Neuron (in vitro differentiated cells): Measurements from ENCODE around the gene CPEB4.

Experiments
- H2AFZ ChIP-seq: one replicate; pipeline ENCODE4 v1.6.1; 2013; ENCODE audit warnings: low read depth, mild to moderate bottlenecking, inconsistent platforms, low read length, moderate library complexity
- H3K27me3 ChIP-seq: one replicate; pipeline ENCODE4 v1.6.1; 2013; ENCODE audit warnings: low read length; ENCODE audit not compliant: insufficient read depth
- H3K36me3 ChIP-seq: one replicate; pipeline ENCODE4 v1.6.1; 2013; ENCODE audit warnings: low read length; ENCODE audit not compliant: insufficient read depth
- H3K4me1 ChIP-seq: one replicate; pipeline ENCODE4 v1.6.1; 2013; ENCODE audit warnings: low read length; ENCODE audit not compliant: insufficient read depth
- H3K4me3 ChIP-seq: 2 replicates; pipeline ENCODE4 v1.5.1; 2013; ENCODE audit warnings: mild to moderate bottlenecking, low read length, moderate library complexity
- H3K9me3 ChIP-seq: one replicate; pipeline ENCODE4 v1.6.1; 2013; ENCODE audit warnings: low read length

CPEB4 gene

DNA sequence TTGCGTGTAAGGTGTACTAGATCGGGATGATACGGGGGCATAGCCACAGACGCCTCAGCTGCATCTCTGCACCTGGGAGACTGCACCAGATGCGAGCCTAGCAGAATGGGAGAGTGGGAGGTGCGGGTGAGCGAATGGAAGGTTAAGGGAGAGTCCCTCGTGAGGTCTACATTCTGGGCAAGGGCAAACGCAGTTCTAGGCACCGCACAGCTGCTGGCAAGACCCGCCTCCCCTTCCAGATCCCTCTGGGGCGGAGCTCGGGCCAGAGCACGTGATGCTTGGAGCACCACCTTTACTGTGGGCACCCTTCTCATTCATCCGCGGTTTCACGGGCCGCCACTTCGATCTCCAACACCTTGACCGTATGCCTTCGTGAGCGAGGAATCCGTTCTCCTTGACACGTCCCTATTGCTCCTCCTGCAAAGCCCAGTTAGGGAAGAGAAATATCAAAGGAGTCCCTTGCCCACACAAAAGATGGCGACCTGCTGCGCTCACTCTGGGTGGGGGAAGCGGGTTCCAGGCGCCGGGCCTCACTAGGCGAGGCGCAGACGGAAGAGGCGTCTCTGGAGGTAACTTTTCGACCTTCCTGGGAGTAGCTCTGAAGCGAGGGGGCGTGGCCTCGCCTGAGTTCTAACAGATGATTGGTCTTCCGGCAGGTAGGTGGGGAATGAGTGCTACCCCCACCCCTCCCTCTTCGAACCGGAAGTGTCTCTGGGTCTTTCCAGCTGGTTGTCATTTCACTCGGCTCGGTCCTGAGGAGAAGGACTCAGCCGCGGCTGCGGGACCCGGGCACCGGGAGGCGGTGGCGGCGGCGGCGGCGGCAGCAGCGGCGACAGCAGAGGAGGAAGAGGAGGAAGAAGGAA is at the start of gene CPEB4:
CPEB4 (plus strand) TSS at position 740 of the 863 bp plus-strand sequence. CDS start 1,385 bp downstream, outside the sequence.
- Histone ChIP-seq H3K4me1 (peaks cover 16% of the 10 kb centered on the region), H2AFZ (peak within 1 kb of the TSS; percentile 58), H3K9me3 (no peaks in the 10 kb centered on the region), H3K4me3 (peak within 1 kb of the TSS; percentile 69), H3K27me3 (no peaks in the 10 kb centered on the region), H3K36me3 (no peaks in the 10 kb centered on the region)

GRCh38 chr5:173839117-173839713 is 48.9 kb upstream of the CPEB4 start:
- H3K36me3 ChIP-seq = no peaks in the 10 kb centered on the region
- H3K4me1 ChIP-seq = no peaks in the 10 kb centered on the region
- H3K9me3 ChIP-seq = no peaks in the 10 kb centered on the region
- no peak overlapping the region for H2AFZ ChIP-seq
- H3K4me3 ChIP-seq = no peak overlapping the region
- H3K27me3 ChIP-seq = no peaks in the 10 kb centered on the region

GRCh38 chr5:173840111-173840983 is 47.8 kb upstream of the CPEB4 start:
- Histone ChIP-seq H2AFZ (no peak overlapping the region), H3K4me1 (no peaks in the 10 kb centered on the region), H3K36me3 (no peaks in the 10 kb centered on the region), H3K27me3 (no peaks in the 10 kb centered on the region), H3K4me3 (no peak overlapping the region), H3K9me3 (no peaks in the 10 kb centered on the region)

GRCh38 chr5:173841710-173842109 is 46.4 kb upstream of the CPEB4 start:
- Histone ChIP-seq H3K36me3 (no peaks in the 10 kb centered on the region), H3K27me3 (no peaks in the 10 kb centered on the region), H2AFZ (no peak overlapping the region), H3K4me1 (no peaks in the 10 kb centered on the region), H3K4me3 (no peak overlapping the region), H3K9me3 (no peaks in the 10 kb centered on the region)

DNA sequence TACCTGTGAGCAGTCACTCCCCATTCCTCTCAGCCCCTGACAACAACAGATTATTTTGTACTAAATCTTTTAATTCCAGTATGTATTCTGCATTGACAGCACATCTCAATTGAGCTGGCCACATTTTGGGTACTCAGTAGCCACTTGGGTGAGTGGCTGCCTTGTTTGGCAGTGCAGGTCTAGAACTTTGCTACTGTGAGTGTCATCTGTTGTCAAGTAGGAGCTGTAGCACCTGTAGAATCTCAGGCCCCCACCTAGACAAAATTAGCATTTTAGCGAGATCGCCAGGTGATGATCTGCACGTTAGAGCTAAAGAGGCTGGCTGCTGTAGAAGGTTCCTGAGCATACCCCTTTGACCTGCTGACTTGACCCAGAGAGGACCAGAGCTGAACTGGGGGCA is 44.4 kb upstream of the CPEB4 start:
- Histone ChIP-seq H3K36me3 (no peaks in the 10 kb centered on the region), H3K9me3 (no peaks in the 10 kb centered on the region), H3K4me1 (no peaks in the 10 kb centered on the region), H3K4me3 (no peak overlapping the region), H2AFZ (no peak overlapping the region), H3K27me3 (no peaks in the 10 kb centered on the region)

DNA sequence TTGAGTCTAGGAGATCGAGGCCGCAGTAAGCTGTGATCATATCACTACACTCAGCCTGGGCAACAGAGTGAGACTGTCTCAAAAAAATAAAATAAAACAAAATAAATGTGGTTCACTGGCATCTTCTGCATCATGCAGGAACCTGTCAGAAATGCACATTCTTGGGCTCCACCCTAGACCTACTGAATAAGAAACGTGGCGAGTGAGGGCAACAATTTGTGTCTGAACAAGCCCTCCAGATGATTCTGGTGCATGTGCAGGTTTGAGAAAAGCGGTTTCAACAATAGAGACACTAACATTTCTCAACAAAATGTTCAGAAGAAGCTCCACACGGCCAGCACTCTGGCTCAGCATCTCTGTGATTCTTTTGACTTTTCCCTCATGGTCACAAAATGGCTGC is 42.8 kb upstream of the CPEB4 start:
- Histone ChIP-seq H3K27me3 (no peaks in the 10 kb centered on the region), H3K36me3 (no peaks in the 10 kb centered on the region), H3K4me3 (no peak overlapping the region), H3K9me3 (no peaks in the 10 kb centered on the region), H3K4me1 (no peaks in the 10 kb centered on the region), H2AFZ (no peak overlapping the region)

GRCh38 chr5:173846929-173847501 is 41.1 kb upstream of the CPEB4 start:
- no peak overlapping the region for H3K4me3 ChIP-seq
- no peak overlapping the region for H2AFZ ChIP-seq
- peaks cover 2% of the 10 kb centered on the region for H3K27me3 ChIP-seq
- H3K4me1 ChIP-seq = no peaks in the 10 kb centered on the region
- H3K36me3 ChIP-seq = no peaks in the 10 kb centered on the region
- H3K9me3 ChIP-seq = no peaks in the 10 kb centered on the region

GRCh38 chr5:173848986-173849596 is 39.1 kb upstream of the CPEB4 start:
- H2AFZ ChIP-seq = no peak overlapping the region
- H3K27me3 ChIP-seq = peaks cover 7% of the 10 kb centered on the region
- H3K9me3 ChIP-seq = no peaks in the 10 kb centered on the region
- no peak overlapping the region for H3K4me3 ChIP-seq
- no peaks in the 10 kb centered on the region for H3K36me3 ChIP-seq
- H3K4me1 ChIP-seq = no peaks in the 10 kb centered on the region

GRCh38 chr5:173849908-173850307 is 38.2 kb upstream of the CPEB4 start:
- Histone ChIP-seq H3K4me1 (no peaks in the 10 kb centered on the region), H3K27me3 (peaks cover 7% of the 10 kb centered on the region), H2AFZ (no peak overlapping the region), H3K9me3 (no peaks in the 10 kb centered on the region), H3K4me3 (no peak overlapping the region), H3K36me3 (no peaks in the 10 kb centered on the region)

- Histone ChIP-seq H3K4me1 (no peaks in the 10 kb centered on the region), H3K36me3 (no peaks in the 10 kb centered on the region), H3K27me3 (peaks cover 7% of the 10 kb centered on the region), H3K4me3 (no peak overlapping the region), H3K9me3 (no peaks in the 10 kb centered on the region), H2AFZ (no peak overlapping the region)
These were observed 37.5 kb upstream of the CPEB4 start for GRCh38 chr5:173850659-173851058.

DNA sequence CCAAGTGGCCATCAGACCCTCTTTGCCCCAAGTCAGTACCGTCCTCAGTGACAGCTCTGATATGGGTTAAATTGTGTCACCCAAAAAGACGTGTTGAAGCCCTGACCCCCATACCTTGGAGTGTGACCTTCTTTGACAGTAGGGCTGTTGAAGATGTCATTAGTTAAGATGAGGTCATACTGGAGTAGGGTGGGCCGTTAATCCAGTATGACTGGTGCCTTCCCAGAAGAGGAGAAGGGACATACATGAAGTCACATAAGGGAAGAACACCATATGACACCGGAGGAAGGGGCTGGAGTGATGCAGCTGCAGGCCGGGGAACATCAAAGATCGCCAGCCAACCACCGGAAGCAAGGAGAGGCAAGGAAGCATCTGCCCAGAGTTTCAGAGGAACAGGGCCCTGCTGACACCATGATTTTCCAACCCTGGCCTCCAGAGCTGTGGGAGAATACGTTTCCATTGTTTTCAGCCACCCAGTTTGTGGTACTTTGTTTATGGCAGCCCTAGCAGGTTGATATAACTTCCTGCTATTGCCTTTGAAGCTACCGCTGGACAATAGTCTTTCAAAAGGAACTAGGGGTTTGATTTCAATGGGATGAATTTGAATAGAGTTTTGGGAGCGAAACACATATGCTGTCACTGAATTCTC is 36.4 kb upstream of the CPEB4 start:
- H2AFZ ChIP-seq = no peak overlapping the region

GRCh38 chr5:173852790-173853359 is 35.3 kb upstream of the CPEB4 start:
- H3K9me3 ChIP-seq = no peaks in the 10 kb centered on the region

More for the DNA sequence above, 36.4 kb upstream of the CPEB4 start:
- no peak overlapping the region for H3K4me3 ChIP-seq
- no peaks in the 10 kb centered on the region for H3K36me3 ChIP-seq
- H3K9me3 ChIP-seq = no peaks in the 10 kb centered on the region
- peaks cover 7% of the 10 kb centered on the region for H3K27me3 ChIP-seq
- no peaks in the 10 kb centered on the region for H3K4me1 ChIP-seq

More at GRCh38 chr5:173852790-173853359, 35.3 kb upstream of the CPEB4 start:
- Histone ChIP-seq H3K27me3 (peaks cover 7% of the 10 kb centered on the region), H3K4me3 (no peak overlapping the region), H2AFZ (no peak overlapping the region), H3K4me1 (no peaks in the 10 kb centered on the region), H3K36me3 (no peaks in the 10 kb centered on the region)
